Measurements from ENCODE around the gene C1RL. TPM values are rescaled to one million over a fixed set of nuclear protein-coding genes. Genes with fewer than 3 reads are reported as not detected.
A peak's percentile ranks its signal among the peaks of the same experiment; 100 is the strongest.
"Not testable (repeated sequence)": the region's sequence is repeated elsewhere in the genome, so short reads cannot be mapped to it uniquely, and the experiment has no call there.

C1RL gene
- total and polyA plus RNA-seq, 5 donors from 2014 or later: 6.0 to 21.0 (median 8.0) TPM

GRCh38 chr12:7109572-7109920, 532 bp upstream of the C1RL start:
- Mint-ChIP-seq H3K27ac (peak overlapping the region; percentile 66 to 92 (median 83)), H3K4me1 (peaks cover 26 to 74% (median 43%) of the 10 kb centered on the region in 4 donors), H3K36me3 (peaks cover 10% of the 10 kb centered on the region), H3K4me3 (peak overlapping the region; percentile 93 to 96 (median 94)), H3K27me3 (no peaks in the 10 kb centered on the region), H3K9me3 (peaks cover 0 to 12% (median 4%) of the 10 kb centered on the region in 7 donors)
- H3K27me3 ChIP-seq (ENCODE audit: control insufficient read depth, insufficient read depth, low read length): no peaks in the 10 kb centered on the region
- DNase-seq (no peak), ATAC-seq (ENCODE audit: low read depth in 2 of 2) (no peak)
- H3K9me3 ChIP-seq (ENCODE audit: control insufficient read depth in 2 of 2, low read length in 2 of 2): peaks cover 7 to 10% of the 10 kb centered on the region in 2 experiments
- H3K27ac ChIP-seq (ENCODE audit: insufficient read depth, low read length, poor library complexity, severe bottlenecking): no peak overlapping the region
- H3K4me3 ChIP-seq (ENCODE audit: low read depth, low read length): peak overlapping the region; percentile 76
- peaks cover 7% of the 10 kb centered on the region for H3K36me3 ChIP-seq (ENCODE audit: control insufficient read depth, insufficient read depth, low read length)
- H3K4me1 ChIP-seq (ENCODE audit: control insufficient read depth, insufficient read depth, low read length, poor library complexity, severe bottlenecking): peaks cover 21% of the 10 kb centered on the region

- Histone ChIP-seq H3K4me3 (ENCODE audit: low read depth, low read length) (peak overlapping the region; percentile 82), H3K9me3 (ENCODE audit: control insufficient read depth in 2 of 2, low read length in 2 of 2) (peaks cover 7 to 10% of the 10 kb centered on the region in 2 experiments), H3K4me1 (ENCODE audit: control insufficient read depth, insufficient read depth, low read length, poor library complexity, severe bottlenecking) (peaks cover 17% of the 10 kb centered on the region), H3K27me3 (ENCODE audit: control insufficient read depth, insufficient read depth, low read length) (no peaks in the 10 kb centered on the region), H3K36me3 (ENCODE audit: control insufficient read depth, insufficient read depth, low read length) (peaks cover 13% of the 10 kb centered on the region), H3K27ac (ENCODE audit: insufficient read depth, low read length, poor library complexity, severe bottlenecking) (peak overlapping the region; percentile 79)
- H3K36me3 Mint-ChIP-seq: peaks cover 15% of the 10 kb centered on the region
- H3K9me3 Mint-ChIP-seq: peaks cover 0 to 12% (median 4%) of the 10 kb centered on the region in 7 donors
- ATAC-seq (ENCODE audit: low read depth in 2 of 2): peak; percentile 96 to 98
- no peaks in the 10 kb centered on the region for H3K27me3 Mint-ChIP-seq
- peak; percentile 64 to 94 (median 71) for DNase-seq
- H3K4me3 Mint-ChIP-seq: peak overlapping the region; percentile 93 to 98 (median 95)
- H3K4me1 Mint-ChIP-seq: peaks cover 29 to 78% (median 47%) of the 10 kb centered on the region in 4 donors
- peak overlapping the region; percentile 92 to 94 (median 92) for H3K27ac Mint-ChIP-seq
These were observed 815 bp downstream of the C1RL start for GRCh38 chr12:7108003-7108795.

GRCh38 chr12:7107636-7108002, 1.4 kb downstream of the C1RL start:
- peak in 1 of 3 donors; percentile 8 for DNase-seq
- H3K27me3 Mint-ChIP-seq: no peaks in the 10 kb centered on the region
- H3K4me1 Mint-ChIP-seq: peaks cover 33 to 82% (median 50%) of the 10 kb centered on the region in 4 donors

GRCh38 chr12:7107181-7107580, 1.8 kb downstream of the C1RL start:
- H3K27me3 Mint-ChIP-seq; DNase-seq; H3K9me3 ChIP-seq (ENCODE audit: control insufficient read depth in 2 of 2, low read length in 2 of 2); ATAC-seq (ENCODE audit: low read depth in 2 of 2); H3K27me3 ChIP-seq (ENCODE audit: control insufficient read depth, insufficient read depth, low read length): not testable (repeated sequence)
- Mint-ChIP-seq H3K9me3 (peaks cover 0 to 12% (median 4%) of the 10 kb centered on the region in 7 donors), H3K36me3 (peaks cover 20% of the 10 kb centered on the region), H3K27ac (peak overlapping the region in 1 of 3 donors; percentile 15), H3K4me3 (peak overlapping the region; percentile 58 to 94 (median 82)), H3K4me1 (peaks cover 34 to 83% (median 52%) of the 10 kb centered on the region in 4 donors)
- Histone ChIP-seq H3K27ac (ENCODE audit: insufficient read depth, low read length, poor library complexity, severe bottlenecking) (peak overlapping the region; percentile 79), H3K36me3 (ENCODE audit: control insufficient read depth, insufficient read depth, low read length) (peaks cover 17% of the 10 kb centered on the region), H3K4me3 (ENCODE audit: low read depth, low read length) (peak overlapping the region; percentile 27), H3K4me1 (ENCODE audit: control insufficient read depth, insufficient read depth, low read length, poor library complexity, severe bottlenecking) (peaks cover 17% of the 10 kb centered on the region)

More at GRCh38 chr12:7107636-7108002, 1.4 kb downstream of the C1RL start:
- no peak for ATAC-seq (ENCODE audit: low read depth in 2 of 2)
- H3K4me3 ChIP-seq (ENCODE audit: low read depth, low read length): peak overlapping the region; percentile 82
- H3K4me1 ChIP-seq (ENCODE audit: control insufficient read depth, insufficient read depth, low read length, poor library complexity, severe bottlenecking): peaks cover 17% of the 10 kb centered on the region
- peak overlapping the region; percentile 79 for H3K27ac ChIP-seq (ENCODE audit: insufficient read depth, low read length, poor library complexity, severe bottlenecking)
- H3K27me3 ChIP-seq (ENCODE audit: control insufficient read depth, insufficient read depth, low read length): no peaks in the 10 kb centered on the region
- peak overlapping the region; percentile 91 to 94 (median 92) for H3K27ac Mint-ChIP-seq
- H3K4me3 Mint-ChIP-seq: peak overlapping the region; percentile 93 to 98 (median 95)
- H3K9me3 Mint-ChIP-seq: peaks cover 0 to 12% (median 4%) of the 10 kb centered on the region in 7 donors
- peaks cover 17% of the 10 kb centered on the region for H3K36me3 ChIP-seq (ENCODE audit: control insufficient read depth, insufficient read depth, low read length)
- peaks cover 7 to 10% of the 10 kb centered on the region in 2 experiments for H3K9me3 ChIP-seq (ENCODE audit: control insufficient read depth in 2 of 2, low read length in 2 of 2)
- H3K36me3 Mint-ChIP-seq: peaks cover 16% of the 10 kb centered on the region

GRCh38 chr12:7106082-7106481, 2.9 kb downstream of the C1RL start:
- Histone ChIP-seq H3K27me3 (ENCODE audit: control insufficient read depth, insufficient read depth, low read length) (no peaks in the 10 kb centered on the region), H3K36me3 (ENCODE audit: control insufficient read depth, insufficient read depth, low read length) (peaks cover 22% of the 10 kb centered on the region), H3K27ac (ENCODE audit: insufficient read depth, low read length, poor library complexity, severe bottlenecking) (no peak overlapping the region), H3K4me3 (ENCODE audit: low read depth, low read length) (peak overlapping the region; percentile 37), H3K9me3 (ENCODE audit: control insufficient read depth in 2 of 2, low read length in 2 of 2) (peaks cover 7 to 10% of the 10 kb centered on the region in 2 experiments), H3K4me1 (ENCODE audit: control insufficient read depth, insufficient read depth, low read length, poor library complexity, severe bottlenecking) (peaks cover 17% of the 10 kb centered on the region)
- ATAC-seq (ENCODE audit: low read depth in 2 of 2): no peak
- H3K36me3 Mint-ChIP-seq: peaks cover 25% of the 10 kb centered on the region
- H3K27ac Mint-ChIP-seq: peak overlapping the region; percentile 15 to 91 (median 43)
- peaks cover 34 to 81% (median 53%) of the 10 kb centered on the region in 4 donors for H3K4me1 Mint-ChIP-seq
- DNase-seq: no peak
- no peaks in the 10 kb centered on the region for H3K27me3 Mint-ChIP-seq
- H3K4me3 Mint-ChIP-seq: peak overlapping the region; percentile 22 to 94 (median 67)
- peaks cover 0 to 12% (median 4%) of the 10 kb centered on the region in 7 donors for H3K9me3 Mint-ChIP-seq

- Mint-ChIP-seq H3K27me3 (no peaks in the 10 kb centered on the region), H3K9me3 (peaks cover 0 to 12% (median 4%) of the 10 kb centered on the region in 7 donors), H3K4me1 (peaks cover 39 to 63% (median 46%) of the 10 kb centered on the region in 4 donors), H3K27ac (peak overlapping the region; percentile 43 to 82 (median 52)), H3K4me3 (peak overlapping the region in 1 of 4 donors; percentile 74), H3K36me3 (peaks cover 25% of the 10 kb centered on the region)
- Histone ChIP-seq H3K4me3 (ENCODE audit: low read depth, low read length) (no peak overlapping the region), H3K4me1 (ENCODE audit: control insufficient read depth, insufficient read depth, low read length, poor library complexity, severe bottlenecking) (peaks cover 11% of the 10 kb centered on the region), H3K27ac (ENCODE audit: insufficient read depth, low read length, poor library complexity, severe bottlenecking) (no peak overlapping the region), H3K36me3 (ENCODE audit: control insufficient read depth, insufficient read depth, low read length) (peaks cover 32% of the 10 kb centered on the region), H3K9me3 (ENCODE audit: control insufficient read depth in 2 of 2, low read length in 2 of 2) (peaks cover 7 to 10% of the 10 kb centered on the region in 2 experiments), H3K27me3 (ENCODE audit: control insufficient read depth, insufficient read depth, low read length) (no peaks in the 10 kb centered on the region)
- no peak for ATAC-seq (ENCODE audit: low read depth in 2 of 2)
- no peak for DNase-seq
These were observed 5.0 kb downstream of the C1RL start for GRCh38 chr12:7103837-7104584.

- Histone ChIP-seq H3K27me3 (ENCODE audit: control insufficient read depth, insufficient read depth, low read length) (no peaks in the 10 kb centered on the region), H3K4me1 (ENCODE audit: control insufficient read depth, insufficient read depth, low read length, poor library complexity, severe bottlenecking) (peaks cover 5% of the 10 kb centered on the region), H3K9me3 (ENCODE audit: control insufficient read depth in 2 of 2, low read length in 2 of 2) (peaks cover 7 to 10% of the 10 kb centered on the region in 2 experiments), H3K27ac (ENCODE audit: insufficient read depth, low read length, poor library complexity, severe bottlenecking) (peak overlapping the region; percentile 11), H3K36me3 (ENCODE audit: control insufficient read depth, insufficient read depth, low read length) (peaks cover 32% of the 10 kb centered on the region), H3K4me3 (ENCODE audit: low read depth, low read length) (no peak overlapping the region)
- Mint-ChIP-seq H3K4me3 (no peak overlapping the region), H3K4me1 (peaks cover 35 to 57% (median 38%) of the 10 kb centered on the region in 4 donors), H3K9me3 (peaks cover 0 to 12% (median 2%) of the 10 kb centered on the region in 7 donors), H3K36me3 (peaks cover 32% of the 10 kb centered on the region), H3K27me3 (no peaks in the 10 kb centered on the region), H3K27ac (peak overlapping the region; percentile 5 to 94 (median 82))
- DNase-seq (no peak), ATAC-seq (ENCODE audit: low read depth in 2 of 2) (no peak)
These were observed 6.4 kb downstream of the C1RL start for GRCh38 chr12:7102582-7102981.
